AG10803 (cell line): Measurements from ENCODE around the gene BNIP3.

Experiments
- DNase-seq: peaks from one replicate; pipeline ENCODE4 v3.0.0; 2010; ENCODE audit warnings: low read depth
- H3K4me3 ChIP-seq: 2 replicates; pipeline ENCODE4 v1.5.1; 2011; ENCODE audit warnings: mild to moderate bottlenecking, low read length, control low read depth
- TF ChIP-seq, protein P1 (sequence below): conservative IDR thresholded peaks from 2 replicates; pipeline ENCODE4 v1.5.1; 2011; ENCODE audit warnings: mild to moderate bottlenecking, low read length, control low read depth, inconsistent platforms

BNIP3 gene

DNA sequence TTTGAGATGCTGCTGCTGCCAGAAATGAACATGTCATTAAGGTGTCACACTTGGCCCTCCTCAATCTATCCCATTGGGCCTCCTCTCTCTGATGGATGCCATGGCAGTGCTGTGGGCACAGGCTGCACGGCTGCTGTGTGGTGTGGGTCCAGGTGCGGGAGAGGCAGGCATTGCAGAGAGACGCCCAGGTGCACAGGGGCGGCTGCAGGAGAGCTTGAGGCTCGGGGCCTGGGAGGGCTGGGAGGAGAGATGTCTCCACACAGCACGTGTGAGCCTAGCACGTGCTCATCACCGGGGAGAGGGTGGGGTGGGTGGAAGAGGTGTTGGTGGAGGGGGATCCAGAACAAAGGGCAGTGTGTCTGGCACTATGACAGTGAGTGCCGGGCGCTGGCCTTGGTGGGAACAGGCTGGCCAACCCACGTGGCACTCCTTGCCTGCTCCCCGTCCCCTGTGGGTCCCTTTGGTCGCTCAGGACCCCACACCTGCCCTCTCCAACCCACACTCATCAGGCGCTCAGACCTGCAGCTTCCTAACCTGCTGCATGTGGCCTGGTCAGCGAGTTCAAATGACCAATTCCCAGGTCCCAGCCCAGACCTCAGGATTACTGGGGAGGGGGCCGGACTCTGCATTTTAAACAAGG, 39.9 kb upstream of the BNIP3 start:
- H3K4me3 ChIP-seq = no peak overlapping the region
- TF ChIP-seq, protein P1, sequence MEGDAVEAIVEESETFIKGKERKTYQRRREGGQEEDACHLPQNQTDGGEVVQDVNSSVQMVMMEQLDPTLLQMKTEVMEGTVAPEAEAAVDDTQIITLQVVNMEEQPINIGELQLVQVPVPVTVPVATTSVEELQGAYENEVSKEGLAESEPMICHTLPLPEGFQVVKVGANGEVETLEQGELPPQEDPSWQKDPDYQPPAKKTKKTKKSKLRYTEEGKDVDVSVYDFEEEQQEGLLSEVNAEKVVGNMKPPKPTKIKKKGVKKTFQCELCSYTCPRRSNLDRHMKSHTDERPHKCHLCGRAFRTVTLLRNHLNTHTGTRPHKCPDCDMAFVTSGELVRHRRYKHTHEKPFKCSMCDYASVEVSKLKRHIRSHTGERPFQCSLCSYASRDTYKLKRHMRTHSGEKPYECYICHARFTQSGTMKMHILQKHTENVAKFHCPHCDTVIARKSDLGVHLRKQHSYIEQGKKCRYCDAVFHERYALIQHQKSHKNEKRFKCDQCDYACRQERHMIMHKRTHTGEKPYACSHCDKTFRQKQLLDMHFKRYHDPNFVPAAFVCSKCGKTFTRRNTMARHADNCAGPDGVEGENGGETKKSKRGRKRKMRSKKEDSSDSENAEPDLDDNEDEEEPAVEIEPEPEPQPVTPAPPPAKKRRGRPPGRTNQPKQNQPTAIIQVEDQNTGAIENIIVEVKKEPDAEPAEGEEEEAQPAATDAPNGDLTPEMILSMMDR = no peak
- DNase-seq = no peak

DNA sequence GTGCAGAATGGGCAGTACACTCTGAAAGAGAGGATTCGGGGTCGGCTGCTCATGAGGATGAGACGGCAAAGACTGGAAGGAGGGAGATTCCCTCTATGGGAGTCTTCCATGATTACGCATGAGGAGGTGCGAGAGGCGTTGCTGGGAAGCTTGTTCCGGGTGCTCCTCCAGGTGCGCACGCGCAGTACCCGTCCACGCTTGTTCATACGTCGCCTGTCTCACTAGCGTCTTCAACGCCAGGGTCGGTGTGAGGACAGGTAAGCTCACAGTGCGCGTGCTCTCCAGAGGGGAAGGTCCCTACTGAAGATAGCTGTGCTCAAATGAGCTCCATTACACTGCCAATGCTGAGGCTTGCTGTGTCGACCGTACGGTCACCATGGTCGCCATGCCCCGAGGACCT, 39.3 kb upstream of the BNIP3 start:
- no peak overlapping the region for H3K4me3 ChIP-seq
- no peak for DNase-seq

DNA sequence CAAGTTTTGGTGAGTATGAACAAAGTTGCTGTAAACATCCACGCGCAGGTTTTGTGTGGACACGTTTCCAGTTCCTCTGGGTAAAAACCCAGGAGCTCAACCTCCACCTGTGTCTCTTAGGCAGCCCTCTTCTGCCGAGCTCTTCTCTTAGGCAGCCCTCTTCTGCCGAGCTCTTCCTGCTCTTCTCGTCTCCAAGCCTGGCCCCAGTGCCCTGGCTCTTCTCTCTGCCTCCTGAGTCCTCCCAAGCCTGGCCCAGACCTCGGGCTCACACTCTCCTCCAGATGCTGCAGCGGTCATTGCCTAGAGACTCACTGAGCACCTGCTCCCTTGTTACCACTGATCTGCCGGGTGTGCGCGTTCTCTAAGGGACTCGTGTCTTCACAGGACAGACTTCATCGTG, 38.7 kb upstream of the BNIP3 start:
- no peak overlapping the region for H3K4me3 ChIP-seq
- TF ChIP-seq, protein P1 = no peak
- no peak for DNase-seq

More for the DNA sequence above, 39.3 kb upstream of the BNIP3 start:
- TF ChIP-seq, protein P1 = no peak

DNA sequence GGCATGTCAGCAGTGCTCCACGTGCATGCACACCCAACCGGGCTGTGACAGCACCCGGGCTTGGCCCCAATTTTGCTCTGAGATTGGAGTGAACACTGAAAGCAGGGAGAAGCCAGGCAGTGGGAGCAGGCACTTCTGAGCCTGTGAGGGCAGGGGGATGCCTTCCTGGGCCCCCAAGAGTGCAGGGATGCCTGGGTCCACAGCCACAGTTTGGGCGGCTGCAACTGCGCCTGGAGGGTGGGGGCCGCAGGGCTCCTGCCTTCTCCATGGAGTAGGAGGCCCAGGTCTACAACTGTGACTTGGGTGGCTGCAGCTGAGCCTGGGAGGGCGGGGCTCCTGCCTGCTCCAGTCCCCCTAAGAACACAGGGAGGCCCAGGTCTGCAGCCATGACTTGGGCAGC, 37.6 kb upstream of the BNIP3 start:
- no peak overlapping the region for H3K4me3 ChIP-seq
- TF ChIP-seq, protein P1 = no peak
- no peak for DNase-seq

DNA sequence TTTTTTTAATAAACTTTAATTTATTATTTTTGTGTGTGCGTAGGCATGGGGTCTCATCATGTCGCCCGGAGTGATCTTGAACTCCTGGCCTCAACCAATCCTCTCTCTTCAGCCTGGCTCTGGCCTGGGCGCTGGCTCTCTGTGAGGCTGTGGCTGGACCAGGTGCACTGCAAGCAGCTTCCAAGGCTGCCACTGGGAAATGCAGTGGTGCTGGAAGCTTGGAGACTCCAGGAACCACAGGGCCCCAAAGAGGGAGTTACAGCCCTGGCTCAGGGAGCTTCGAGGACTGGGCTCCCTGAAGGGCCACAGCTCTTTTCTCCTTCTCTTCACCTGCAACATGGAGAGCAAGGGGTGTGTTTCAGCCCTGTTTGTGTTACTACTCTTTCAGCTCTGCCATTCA, 36.7 kb upstream of the BNIP3 start:
- DNase-seq = no peak
- no peak overlapping the region for H3K4me3 ChIP-seq
- TF ChIP-seq, protein P1 = no peak

DNA sequence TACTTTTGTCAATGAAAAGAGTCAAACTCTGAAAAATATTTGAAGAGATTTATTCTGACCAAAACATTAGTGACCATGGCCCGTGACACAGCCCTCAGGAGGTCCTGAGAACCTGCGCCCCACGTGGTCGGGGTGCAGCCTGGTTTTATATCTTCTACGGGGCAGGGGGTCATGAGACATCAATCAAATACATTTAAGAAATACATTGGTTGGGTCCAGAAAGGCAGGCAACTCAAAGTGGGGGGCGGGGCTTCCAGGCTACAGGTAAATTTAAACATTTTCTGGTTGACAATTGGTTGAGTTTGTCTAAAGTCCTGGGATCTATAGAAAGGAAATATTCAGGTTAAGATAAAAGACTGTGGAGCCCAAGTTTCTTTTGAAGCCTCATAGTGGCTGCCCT, 34.8 kb upstream of the BNIP3 start:
- TF ChIP-seq, protein P1 = no peak
- DNase-seq = no peak
- H3K4me3 ChIP-seq = no peak overlapping the region

DNA sequence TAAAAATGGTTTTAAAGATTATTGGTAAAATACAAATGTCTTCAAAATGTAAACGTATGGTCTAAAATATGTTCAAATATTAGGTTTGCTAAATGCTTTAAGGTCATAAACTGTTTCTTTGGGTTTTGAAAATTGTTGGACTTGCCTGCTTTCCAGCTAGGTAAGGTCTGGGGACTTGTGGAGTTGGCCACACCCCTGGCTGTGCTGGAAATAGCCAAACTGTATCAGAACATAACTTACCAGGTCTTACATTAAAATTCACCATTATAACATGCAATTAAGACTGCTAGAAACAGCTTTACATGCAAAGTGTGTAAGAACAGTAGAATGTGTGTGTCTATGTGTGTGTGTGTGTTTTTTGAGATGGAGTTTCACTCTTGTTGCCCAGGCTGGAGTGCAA, 29.7 kb upstream of the BNIP3 start:
- DNase-seq = no peak
- TF ChIP-seq, protein P1 = no peak
- no peak overlapping the region for H3K4me3 ChIP-seq
